Sigmoid colon (tissue), 7 donors: ENCODE data around the gene ICOS. TPM values are rescaled to one million over a fixed set of nuclear protein-coding genes. Genes with fewer than 3 reads are reported as not detected.
"Not testable (repeated sequence)": the region's sequence is repeated elsewhere in the genome, so short reads cannot be mapped to it uniquely, and the experiment has no call there.

Source experiments
- DNase-seq: peaks from one replicate; pipeline ENCODE4 v3.0.0-alpha.2; 2019
- H3K27ac ChIP-seq, 4 donors: fragments of 200-600 bp; sonication (generic); one replicate each; pipeline ENCODE4 v1.5.1; 2016 to 2019; ENCODE audit warnings: mild to moderate bottlenecking in 1 of 4
- H3K27me3 ChIP-seq, 3 donors: fragments of 200-600 bp; sonication (generic); one replicate each; pipeline ENCODE4 v1.5.1; 2019; ENCODE audit warnings: mild to moderate bottlenecking in 1 of 3
- H3K36me3 ChIP-seq, 4 donors: fragments of 200-600 bp; sonication (generic); one replicate each; pipeline ENCODE4 v1.5.1; 2016 to 2019
- H3K4me1 ChIP-seq, 4 donors: fragments of 200-600 bp; sonication (generic); one replicate each; pipeline ENCODE4 v1.5.1; 2017 to 2019
- H3K4me3 ChIP-seq, 4 donors: fragments of 200-600 bp; sonication (generic); one replicate each; pipeline ENCODE4 v1.5.1; 2017 to 2019; ENCODE audit warnings: mild to moderate bottlenecking in 2 of 4, moderate library complexity in 1 of 4
- H3K9me3 ChIP-seq, 4 donors: fragments of 200-600 bp in 3 of 4; sonication (generic) in 3 of 4; one replicate each; pipeline versions ENCODE4 v1.5.1 to v1.6.1; 2013 to 2019
- EP300 ChIP-seq, 4 donors: sonication (generic); formaldehyde crosslinking; IDR thresholded peaks; one replicate each; pipeline ENCODE4 v1.6.1; 2017; ENCODE audit warnings: antibody characterized with exemption in 4 of 4
- POLR2A ChIP-seq, 2 donors: fragments of 450-650 bp; IDR thresholded peaks; one replicate each; pipeline ENCODE4 v1.6.1; 2016; ENCODE audit warnings: antibody characterized with exemption in 2 of 2, mild to moderate bottlenecking in 2 of 2, moderate library complexity in 2 of 2
- POLR2AphosphoS5 ChIP-seq, 4 donors: sonication (generic); formaldehyde crosslinking; IDR thresholded peaks; one replicate each; pipeline ENCODE4 v1.6.1; 2017; ENCODE audit warnings: antibody characterized with exemption in 4 of 4
- WGBS, 2 donors: extraction: QIAGEN DNeasy Blood & Tissue Kit; methylation state at CpG; one replicate each; pipeline ENCODE4 v1.1.7; 2013; 5-methylcytosine and 5-hydroxymethylcytosine counted together
- intact Hi-C: fragments of 100-400 bp; cut with DNase I; formaldehyde crosslinking; loops from one replicate; pipeline ENCODE4 v1.15.1; 2023
- polyA plus RNA-seq, 3 donors: library from polyadenylated mRNA; stranded (reverse); fragments of 200-250 nt; gene quantifications; one replicate each; pipeline ENCODE4 v1.2.3, GENCODE V29; 2013
- total RNA-seq, 4 donors: library from RNA; depleted of rRNA; stranded (reverse); fragments of >200 nt; gene quantifications; one replicate each; pipeline ENCODE4 v1.1.0, GENCODE V29; 2016
- TF ChIP-seq, protein P1 (sequence below), 4 experiments: fragments of 450-650 bp in 3 of 4; fragments of 200-600 bp in 1 of 4; IDR thresholded peaks; one replicate each; pipeline ENCODE4 v1.5.1; 2016 to 2019; ENCODE audit warnings: antibody characterized with exemption in 4 of 4, mild to moderate bottlenecking in 3 of 4, moderate library complexity in 2 of 4
- donor health status: healthy with polysubstance abuse.
- donor health status: Bipolar disorder and iron deficiency.
- donor health status: healthy.

ICOS gene
- total and polyA plus RNA-seq, 7 donors: 0.27 to 6.4 TPM; not detected in 5

DNA sequence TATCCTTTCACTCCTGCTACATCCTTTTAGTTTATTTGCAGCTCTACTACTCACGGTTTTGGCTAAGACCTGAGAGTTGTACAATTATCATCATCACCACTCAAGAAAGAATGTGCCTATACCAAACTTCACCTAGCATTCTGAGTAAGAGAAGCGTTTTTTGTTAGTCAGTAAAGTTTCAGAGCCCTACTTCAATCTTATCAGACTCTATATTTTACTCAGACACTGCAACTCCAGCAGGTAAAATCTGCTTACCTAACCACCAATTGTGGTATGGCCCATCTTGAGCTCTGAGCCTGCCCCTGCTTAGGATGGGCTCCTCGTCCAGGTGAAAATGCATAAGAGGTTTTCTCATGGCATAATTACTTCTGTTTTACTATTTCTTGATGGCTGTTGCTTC lies 37.1 kb downstream of the ICOS start:
- H3K4me3 ChIP-seq: no peak overlapping the region
- TF ChIP-seq, protein P1, sequence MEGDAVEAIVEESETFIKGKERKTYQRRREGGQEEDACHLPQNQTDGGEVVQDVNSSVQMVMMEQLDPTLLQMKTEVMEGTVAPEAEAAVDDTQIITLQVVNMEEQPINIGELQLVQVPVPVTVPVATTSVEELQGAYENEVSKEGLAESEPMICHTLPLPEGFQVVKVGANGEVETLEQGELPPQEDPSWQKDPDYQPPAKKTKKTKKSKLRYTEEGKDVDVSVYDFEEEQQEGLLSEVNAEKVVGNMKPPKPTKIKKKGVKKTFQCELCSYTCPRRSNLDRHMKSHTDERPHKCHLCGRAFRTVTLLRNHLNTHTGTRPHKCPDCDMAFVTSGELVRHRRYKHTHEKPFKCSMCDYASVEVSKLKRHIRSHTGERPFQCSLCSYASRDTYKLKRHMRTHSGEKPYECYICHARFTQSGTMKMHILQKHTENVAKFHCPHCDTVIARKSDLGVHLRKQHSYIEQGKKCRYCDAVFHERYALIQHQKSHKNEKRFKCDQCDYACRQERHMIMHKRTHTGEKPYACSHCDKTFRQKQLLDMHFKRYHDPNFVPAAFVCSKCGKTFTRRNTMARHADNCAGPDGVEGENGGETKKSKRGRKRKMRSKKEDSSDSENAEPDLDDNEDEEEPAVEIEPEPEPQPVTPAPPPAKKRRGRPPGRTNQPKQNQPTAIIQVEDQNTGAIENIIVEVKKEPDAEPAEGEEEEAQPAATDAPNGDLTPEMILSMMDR (IDR thresholded peaks at IDR 0.05): no peak
- TF ChIP-seq POLR2A (IDR thresholded peaks at IDR 0.05): no peak
- TF ChIP-seq EP300 (IDR thresholded peaks at IDR 0.05): no peak
- TF ChIP-seq POLR2AphosphoS5 (IDR thresholded peaks at IDR 0.05): no peak
- whole genome bisulfite sequencing, 2 donors: 79 to 80% methylated on average over 3 of the region's 3 CpGs

DNA sequence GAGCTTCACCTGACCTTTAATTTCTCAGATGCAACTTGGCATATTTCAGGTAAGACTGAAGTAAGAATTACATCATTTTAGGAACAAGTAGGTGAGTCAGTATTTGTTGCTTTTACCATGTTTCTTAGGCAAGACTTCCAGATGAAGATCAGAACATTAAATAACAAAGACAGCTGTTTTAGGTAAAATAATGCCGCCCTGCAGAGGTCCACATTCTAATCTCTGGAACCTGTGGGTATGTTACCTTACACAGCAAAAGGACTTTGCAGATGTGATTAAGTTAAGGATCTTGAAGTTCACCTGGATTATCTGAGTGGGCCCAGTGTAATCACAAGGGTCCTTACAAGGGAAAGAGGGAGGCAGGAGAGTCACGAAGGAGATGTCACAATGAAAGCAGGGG lies 39.3 kb downstream of the ICOS start:
- H3K27ac ChIP-seq: no peak overlapping the region
- WGBS, 2 donors: 88 to 91% methylated on average over 2 of the region's 2 CpGs
- TF ChIP-seq EP300 (IDR thresholded peaks at IDR 0.05) (no peak), POLR2A (IDR thresholded peaks at IDR 0.05) (no peak), POLR2AphosphoS5 (IDR thresholded peaks at IDR 0.05) (no peak)
- TF ChIP-seq, protein P1 (IDR thresholded peaks at IDR 0.05): no peak

More for the DNA sequence above, 37.1 kb downstream of the ICOS start:
- peaks cover 0 to 20% (median 7%) of the 10 kb centered on the region in 4 donors for H3K4me1 ChIP-seq
- no peak overlapping the region for H3K27ac ChIP-seq
- DNase-seq: no peak
- intact Hi-C loops: no loop called here
- no peaks in the 10 kb centered on the region for H3K27me3 ChIP-seq
- H3K36me3 ChIP-seq: no peaks in the 10 kb centered on the region
- H3K9me3 ChIP-seq: no peaks in the 10 kb centered on the region

DNA sequence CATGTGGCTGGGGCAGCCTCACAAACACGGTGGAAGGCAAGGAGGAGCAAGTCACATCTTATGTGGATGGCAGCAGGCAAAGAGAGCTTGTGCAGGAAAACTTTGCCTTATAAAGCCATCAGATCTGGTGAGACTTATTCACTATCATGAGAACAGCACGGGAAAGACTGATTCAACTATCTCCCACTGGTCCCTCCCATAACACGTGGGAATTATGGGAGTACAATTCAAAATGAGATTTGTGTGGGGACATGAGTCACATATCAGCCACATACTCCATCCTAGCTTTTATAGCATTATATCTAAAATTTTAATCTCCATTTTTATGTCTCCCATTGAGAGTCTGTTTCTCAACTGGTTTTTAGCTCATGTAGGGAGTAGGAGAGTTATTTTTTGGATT lies 45.7 kb downstream of the ICOS start:
- Histone ChIP-seq H3K4me1 (peaks cover 0 to 6% (median 2%) of the 10 kb centered on the region in 4 donors), H3K27ac (no peak overlapping the region), H3K9me3 (no peaks in the 10 kb centered on the region), H3K4me3 (no peak overlapping the region), H3K27me3 (no peaks in the 10 kb centered on the region), H3K36me3 (no peaks in the 10 kb centered on the region)
- no peak for DNase-seq
- 70 to 85% methylated on average over 3 of the region's 3 CpGs for WGBS, 2 donors
- TF ChIP-seq EP300 (IDR thresholded peaks at IDR 0.05) (no peak), POLR2A (IDR thresholded peaks at IDR 0.05) (no peak), POLR2AphosphoS5 (IDR thresholded peaks at IDR 0.05) (no peak)
- TF ChIP-seq, protein P1 (IDR thresholded peaks at IDR 0.05): no peak
- intact Hi-C loops: no loop called here

More for the DNA sequence above, 39.3 kb downstream of the ICOS start:
- H3K9me3 ChIP-seq: no peaks in the 10 kb centered on the region
- no peaks in the 10 kb centered on the region for H3K36me3 ChIP-seq
- H3K4me3 ChIP-seq: no peak overlapping the region
- intact Hi-C loops: no loop called here
- DNase-seq: no peak
- H3K4me1 ChIP-seq: peaks cover 0 to 18% (median 6%) of the 10 kb centered on the region in 4 donors
- H3K27me3 ChIP-seq: no peaks in the 10 kb centered on the region

- Histone ChIP-seq H3K4me3 (no peak overlapping the region), H3K4me1 (peaks cover 0 to 6% (median 0%) of the 10 kb centered on the region in 4 donors), H3K36me3 (no peaks in the 10 kb centered on the region), H3K27me3 (no peaks in the 10 kb centered on the region), H3K9me3 (no peaks in the 10 kb centered on the region), H3K27ac (no peak overlapping the region)
- TF ChIP-seq EP300 (IDR thresholded peaks at IDR 0.05): no peak
- TF ChIP-seq, protein P1 (IDR thresholded peaks at IDR 0.05): no peak
- 84% methylated on average over 5 of the region's 5 CpGs for WGBS, 2 donors
- intact Hi-C loops: no loop called here
- no peak for DNase-seq
Observed at GRCh38 chr2:203983064-203983715, 46.6 kb downstream of the ICOS start.

GRCh38 chr2:203985978-203986377 lies 49.4 kb downstream of the ICOS start:
- H3K27ac ChIP-seq, intact Hi-C loops, H3K9me3 ChIP-seq, H3K4me1 ChIP-seq, DNase-seq, H3K36me3 ChIP-seq, H3K27me3 ChIP-seq, H3K4me3 ChIP-seq: not testable (repeated sequence)
- 82 to 87% methylated on average over 3 of the region's 3 CpGs for WGBS, 2 donors
